ENCODE data around the gene ERAP2. TPM values are rescaled to one million over a fixed set of nuclear protein-coding genes. Genes with fewer than 3 reads are reported as not detected.

The ERAP2 gene
- total and polyA plus RNA-seq, 8 donors = 0.68 to 26.8 (median 12.4) TPM

- Histone ChIP-seq H3K27ac (peak overlapping the region in 1 of 5 donors; percentile 36), H3K27me3 (no peaks in the 10 kb centered on the region), H3K9me3 (no peaks in the 10 kb centered on the region), H3K4me1 (peaks cover 4 to 40% (median 8%) of the 10 kb centered on the region in 4 donors), H3K36me3 (peaks cover 0 to 6% (median 3%) of the 10 kb centered on the region in 4 donors), H3K4me3 (no peak overlapping the region)
- TF ChIP-seq POLR2AphosphoS5 (IDR thresholded peaks at IDR 0.05) (no peak), EP300 (IDR thresholded peaks at IDR 0.05) (no peak), POLR2A (IDR thresholded peaks at IDR 0.05) (no peak), CTCF (IDR thresholded peaks at IDR 0.05) (no peak)
- intact Hi-C loops (cut with DNase I; ENCODE audit: low total_unique reads) = no loop called here
- peak in 1 of 2 donors; percentile 31 for DNase-seq
- 43 to 64% (median 61%) methylated on average over 3 of the region's 3 CpGs for WGBS, 5 donors
These were observed 47.7 kb downstream of the ERAP2 start for GRCh38 chr5:96924016-96924443.

GRCh38 chr5:96926276-96926675 lies 50.0 kb downstream of the ERAP2 start:
- no peak overlapping the region for H3K4me3 ChIP-seq
- DNase-seq = no peak
- WGBS, 5 donors = 88 to 97% (median 89%) methylated on average over 1 of the region's 1 CpG
- H3K4me1 ChIP-seq = peaks cover 4 to 32% (median 8%) of the 10 kb centered on the region in 4 donors
- no peaks in the 10 kb centered on the region for H3K36me3 ChIP-seq
- intact Hi-C loops (cut with DNase I; ENCODE audit: low total_unique reads) = no loop called here
- TF ChIP-seq CTCF (IDR thresholded peaks at IDR 0.05) (no peak), EP300 (IDR thresholded peaks at IDR 0.05) (no peak), POLR2AphosphoS5 (IDR thresholded peaks at IDR 0.05) (no peak), POLR2A (IDR thresholded peaks at IDR 0.05) (no peak)
- H3K27me3 ChIP-seq = no peaks in the 10 kb centered on the region
- H3K27ac ChIP-seq = no peak overlapping the region
- no peaks in the 10 kb centered on the region for H3K9me3 ChIP-seq

GRCh38 chr5:96927008-96927407 lies 50.7 kb downstream of the ERAP2 start:
- Histone ChIP-seq H3K9me3 (no peaks in the 10 kb centered on the region), H3K4me3 (no peak overlapping the region), H3K27ac (no peak overlapping the region), H3K4me1 (peaks cover 4 to 26% (median 9%) of the 10 kb centered on the region in 4 donors), H3K36me3 (no peaks in the 10 kb centered on the region), H3K27me3 (no peaks in the 10 kb centered on the region)
- TF ChIP-seq EP300 (IDR thresholded peaks at IDR 0.05) = no peak
- no peak for TF ChIP-seq CTCF (IDR thresholded peaks at IDR 0.05)
- no peak for TF ChIP-seq POLR2AphosphoS5 (IDR thresholded peaks at IDR 0.05)
- TF ChIP-seq POLR2A (IDR thresholded peaks at IDR 0.05) = no peak
- no peak for DNase-seq
- intact Hi-C loops (cut with DNase I; ENCODE audit: low total_unique reads) = no loop called here

GRCh38 chr5:96928931-96929708 lies 52.8 kb downstream of the ERAP2 start:
- Histone ChIP-seq H3K27ac (no peak overlapping the region), H3K4me1 (peaks cover 10 to 34% (median 18%) of the 10 kb centered on the region in 4 donors), H3K36me3 (no peaks in the 10 kb centered on the region), H3K9me3 (no peaks in the 10 kb centered on the region), H3K4me3 (no peak overlapping the region), H3K27me3 (no peaks in the 10 kb centered on the region)
- DNase-seq = no peak
- 88 to 99% (median 93%) methylated on average over 7 of the region's 7 CpGs for WGBS, 5 donors
- TF ChIP-seq EP300 (IDR thresholded peaks at IDR 0.05) (no peak), POLR2AphosphoS5 (IDR thresholded peaks at IDR 0.05) (no peak), CTCF (IDR thresholded peaks at IDR 0.05) (no peak), POLR2A (IDR thresholded peaks at IDR 0.05) (no peak)
- intact Hi-C loops (cut with DNase I; ENCODE audit: low total_unique reads) = no loop called here
